ENCODE measurements around the gene TMEM220. TPM values are rescaled to one million over a fixed set of nuclear protein-coding genes. Genes with fewer than 3 reads are reported as not detected.

The TMEM220 gene
- total and polyA plus RNA-seq, 10 of the 15 experiments (the other 5 are each of a cell fraction or from before 2014, with no cell fraction given) = 0.02 to 0.30 (median 0.06) TPM; not detected in 1

DNA sequence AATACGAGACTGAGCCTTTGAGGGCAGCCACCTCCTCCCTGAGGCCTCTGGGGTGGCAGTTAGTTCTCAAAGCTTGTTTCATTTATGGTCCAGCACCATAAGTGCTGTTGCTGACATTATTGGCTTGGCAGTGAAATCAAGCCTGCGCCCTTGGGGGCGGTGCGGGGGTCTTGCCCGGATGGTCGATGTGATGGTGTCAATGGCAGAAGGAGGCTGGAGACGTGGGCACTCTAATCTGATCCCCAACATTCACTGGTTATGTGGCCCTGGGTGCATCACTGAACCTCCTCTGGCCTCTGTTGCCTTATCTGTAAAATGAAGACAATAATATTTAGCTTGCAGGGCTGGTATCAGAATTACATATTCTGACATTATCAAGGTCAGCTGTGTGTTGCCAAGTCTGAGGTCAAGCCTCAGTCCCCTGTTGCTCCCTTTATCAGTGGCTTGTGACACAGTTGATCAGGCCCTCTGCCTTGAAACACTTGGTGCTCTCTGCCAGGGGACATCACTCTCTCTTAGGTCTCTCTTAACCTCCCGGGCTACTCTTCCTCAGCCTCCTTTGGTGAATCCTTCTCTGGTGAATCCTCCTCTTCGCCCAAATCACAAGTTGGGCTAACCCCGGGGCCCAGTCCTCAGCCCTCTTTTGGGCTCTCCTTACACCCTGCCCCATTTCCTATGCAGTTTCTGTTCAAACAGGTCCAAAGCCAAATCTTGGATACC lies 11.8 kb upstream of the TMEM220 start:
- POLR2A ChIA-PET = interaction anchor here (0.6 kb wide), 1 partner anchor 46 kb away, joined by 3 read pairs; no protein-coding TSS in a partner anchor
- CTCF ChIA-PET = interaction anchor here (0.6 kb wide), 2 partner anchors 15 to 377 kb away, joined by 3 to 4 read pairs; no protein-coding TSS in a partner anchor
- Histone ChIP-seq H3K4me1 (ENCODE audit: control insufficient read depth, insufficient read depth, low read length) (no peaks in the 10 kb centered on the region), H3K27me3 (replicated peaks in 1 of 2; ENCODE audit: control insufficient read depth in 2 of 2, insufficient read depth in 2 of 2, low read length in 1 of 2) (no peaks in the 10 kb centered on the region), H2AFZ (ENCODE audit: control insufficient read depth, low read depth, low read length) (no peak overlapping the region), H3K4me2 (ENCODE audit: control insufficient read depth, insufficient read depth) (no peak overlapping the region), H3K9me3 (replicated peaks; ENCODE audit: control insufficient read depth, insufficient read depth, low read length) (no peaks in the 10 kb centered on the region), H3K9ac (ENCODE audit: control insufficient read depth, insufficient read depth, low read length) (no peak overlapping the region), H3K27ac (ENCODE audit: control insufficient read depth, insufficient read depth) (no peak overlapping the region), H4K20me1 (ENCODE audit: control insufficient read depth, insufficient read depth) (no peaks in the 10 kb centered on the region), H3K79me2 (ENCODE audit: control insufficient read depth, insufficient read depth, low read length) (no peaks in the 10 kb centered on the region), H3K4me3 (no peak overlapping the region), H3K36me3 (ENCODE audit: control insufficient read depth in 2 of 2, insufficient read depth in 2 of 2, low read length in 1 of 2) (no peaks in the 10 kb centered on the region)
- 40% methylated on average over 10 of the region's 10 CpGs for WGBS (ENCODE audit: insufficient coverage, insufficient replicate concordance, low lambda C conversion rate, missing lambda C conversion rate)
- SMC1A ChIA-PET (ENCODE audit: uncharacterized antibody, unreplicated experiment) = interaction anchor here (1.2 kb wide), 1 partner anchor 95 kb away, joined by 3 read pairs; no protein-coding TSS in a partner anchor
- RAD21 ChIA-PET (ENCODE audit: unreplicated experiment) = no interaction called here
- DNase-seq (ENCODE audit: low read depth, low spot score) (no peak), FAIRE-seq (no peak), ATAC-seq (no peak)
- intact Hi-C loops (cut with micrococcal nuclease; ENCODE audit: unreplicated experiment) (no loop called here), in situ Hi-C loops (cut with MboI) (no loop called here)
- BruUV-seq (replicated peaks) = no TSS peak
- no peak for TF ChIP-seq SMARCA5 (IDR thresholded peaks at IDR 0.05)
- TF ChIP-seq FOXM1 (IDR thresholded peaks at IDR 0.05; ENCODE audit: low read depth, low read length) = no peak
- TF ChIP-seq, protein P1, sequence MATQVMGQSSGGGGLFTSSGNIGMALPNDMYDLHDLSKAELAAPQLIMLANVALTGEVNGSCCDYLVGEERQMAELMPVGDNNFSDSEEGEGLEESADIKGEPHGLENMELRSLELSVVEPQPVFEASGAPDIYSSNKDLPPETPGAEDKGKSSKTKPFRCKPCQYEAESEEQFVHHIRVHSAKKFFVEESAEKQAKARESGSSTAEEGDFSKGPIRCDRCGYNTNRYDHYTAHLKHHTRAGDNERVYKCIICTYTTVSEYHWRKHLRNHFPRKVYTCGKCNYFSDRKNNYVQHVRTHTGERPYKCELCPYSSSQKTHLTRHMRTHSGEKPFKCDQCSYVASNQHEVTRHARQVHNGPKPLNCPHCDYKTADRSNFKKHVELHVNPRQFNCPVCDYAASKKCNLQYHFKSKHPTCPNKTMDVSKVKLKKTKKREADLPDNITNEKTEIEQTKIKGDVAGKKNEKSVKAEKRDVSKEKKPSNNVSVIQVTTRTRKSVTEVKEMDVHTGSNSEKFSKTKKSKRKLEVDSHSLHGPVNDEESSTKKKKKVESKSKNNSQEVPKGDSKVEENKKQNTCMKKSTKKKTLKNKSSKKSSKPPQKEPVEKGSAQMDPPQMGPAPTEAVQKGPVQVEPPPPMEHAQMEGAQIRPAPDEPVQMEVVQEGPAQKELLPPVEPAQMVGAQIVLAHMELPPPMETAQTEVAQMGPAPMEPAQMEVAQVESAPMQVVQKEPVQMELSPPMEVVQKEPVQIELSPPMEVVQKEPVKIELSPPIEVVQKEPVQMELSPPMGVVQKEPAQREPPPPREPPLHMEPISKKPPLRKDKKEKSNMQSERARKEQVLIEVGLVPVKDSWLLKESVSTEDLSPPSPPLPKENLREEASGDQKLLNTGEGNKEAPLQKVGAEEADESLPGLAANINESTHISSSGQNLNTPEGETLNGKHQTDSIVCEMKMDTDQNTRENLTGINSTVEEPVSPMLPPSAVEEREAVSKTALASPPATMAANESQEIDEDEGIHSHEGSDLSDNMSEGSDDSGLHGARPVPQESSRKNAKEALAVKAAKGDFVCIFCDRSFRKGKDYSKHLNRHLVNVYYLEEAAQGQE (IDR thresholded peaks at IDR 0.05; ENCODE audit: low read depth, low read length) = no peak
- TF ChIP-seq JUND (IDR thresholded peaks at IDR 0.05; ENCODE audit: low read depth, low read length) = no peak
- TF ChIP-seq ZNF274 (IDR thresholded peaks at IDR 0.05; ENCODE audit: insufficient read depth, insufficient read length) = no peak
- TF ChIP-seq STAT3 (IDR thresholded peaks at IDR 0.05; ENCODE audit: low read depth, low read length) = no peak
- no peak for TF ChIP-seq EP300 (IDR thresholded peaks at IDR 0.05; ENCODE audit: borderline replicate concordance in 1 of 2, control insufficient read depth in 1 of 2, low read depth in 2 of 2, low read length in 2 of 2)
- TF ChIP-seq, protein P2, sequence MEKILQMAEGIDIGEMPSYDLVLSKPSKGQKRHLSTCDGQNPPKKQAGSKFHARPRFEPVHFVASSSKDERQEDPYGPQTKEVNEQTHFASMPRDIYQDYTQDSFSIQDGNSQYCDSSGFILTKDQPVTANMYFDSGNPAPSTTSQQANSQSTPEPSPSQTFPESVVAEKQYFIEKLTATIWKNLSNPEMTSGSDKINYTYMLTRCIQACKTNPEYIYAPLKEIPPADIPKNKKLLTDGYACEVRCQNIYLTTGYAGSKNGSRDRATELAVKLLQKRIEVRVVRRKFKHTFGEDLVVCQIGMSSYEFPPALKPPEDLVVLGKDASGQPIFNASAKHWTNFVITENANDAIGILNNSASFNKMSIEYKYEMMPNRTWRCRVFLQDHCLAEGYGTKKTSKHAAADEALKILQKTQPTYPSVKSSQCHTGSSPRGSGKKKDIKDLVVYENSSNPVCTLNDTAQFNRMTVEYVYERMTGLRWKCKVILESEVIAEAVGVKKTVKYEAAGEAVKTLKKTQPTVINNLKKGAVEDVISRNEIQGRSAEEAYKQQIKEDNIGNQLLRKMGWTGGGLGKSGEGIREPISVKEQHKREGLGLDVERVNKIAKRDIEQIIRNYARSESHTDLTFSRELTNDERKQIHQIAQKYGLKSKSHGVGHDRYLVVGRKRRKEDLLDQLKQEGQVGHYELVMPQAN (conservative IDR thresholded peaks at IDR 0.05) = no peak
- no peak for TF ChIP-seq TCF12 (IDR thresholded peaks at IDR 0.05; ENCODE audit: low read depth, low read length)
- no peak for TF ChIP-seq EGR1 (IDR thresholded peaks at IDR 0.05; ENCODE audit: borderline replicate concordance in 1 of 2, low read depth in 2 of 2, low read length in 2 of 2)

Measured in GM12878 (cell line).